SU-DHL-6 (cell line): ENCODE measurements around the gene MYBBP1A.

Experiments
- CTCF ChIP-seq: fragments of 200-600 bp; sonication (generic); IDR thresholded peaks from one replicate; pipeline ENCODE4 v1.5.1; 2017; ENCODE audit warnings: antibody characterized with exemption, mild to moderate bottlenecking, low read length, moderate library complexity; ENCODE audit not compliant: insufficient read depth, poor library complexity, severe bottlenecking
- EZH2phosphoT487 ChIP-seq: fragments of 200-600 bp; sonication (generic), shearing (Covaris generic); conservative IDR thresholded peaks from 2 replicates; pipeline ENCODE4 v1.6.1; 2018; ENCODE audit warnings: mild to moderate bottlenecking, antibody characterized with exemption, low read length, moderate library complexity, mixed read lengths

GRCh38 chr17:4600563-4600962 lies 45.4 kb upstream of the MYBBP1A start:
- no peak for TF ChIP-seq CTCF
- no peak for TF ChIP-seq EZH2phosphoT487
